Fibroblast of pulmonary artery (primary cell): ENCODE measurements around the gene MMP24OS.
"Not testable (repeated sequence)": the region's sequence is repeated elsewhere in the genome, so short reads cannot be mapped to it uniquely, and the experiment has no call there.

Experiments used
- DNase-seq: peaks from one replicate; pipeline ENCODE4 v3.0.0-alpha.2; 2010; ENCODE audit warnings: low read depth
- H3K4me3 ChIP-seq: replicated peaks from 2 replicates; pipeline ENCODE4 v1.5.1; 2011; ENCODE audit warnings: low read depth, mild to moderate bottlenecking, control low read depth, low read length, moderate library complexity
- CTCF ChIP-seq: IDR thresholded peaks from 2 replicates; pipeline ENCODE4 v1.5.1; 2011; ENCODE audit warnings: mild to moderate bottlenecking, control low read depth, low read length, inconsistent platforms; ENCODE audit errors: missing control alignments

The MMP24OS gene

GRCh38 chr20:35319871-35320197, 41.9 kb upstream of the MMP24OS start:
- no peak for TF ChIP-seq CTCF

GRCh38 chr20:35319192-35319870, 41.4 kb upstream of the MMP24OS start:
- no peak for DNase-seq
- no peak for TF ChIP-seq CTCF
- H3K4me3 ChIP-seq = no peak overlapping the region

More at GRCh38 chr20:35319871-35320197, 41.9 kb upstream of the MMP24OS start:
- no peak overlapping the region for H3K4me3 ChIP-seq
- peak; percentile 55 for DNase-seq

- DNase-seq = peak; percentile 71
- no peak for TF ChIP-seq CTCF
- H3K4me3 ChIP-seq = no peak overlapping the region
Observed at GRCh38 chr20:35318502-35319157, 40.7 kb upstream of the MMP24OS start.

- no peak for DNase-seq
- no peak overlapping the region for H3K4me3 ChIP-seq
- TF ChIP-seq CTCF = no peak
Observed at GRCh38 chr20:35317416-35318210, 39.7 kb upstream of the MMP24OS start.

GRCh38 chr20:35316086-35316485, 38.2 kb upstream of the MMP24OS start:
- no peak overlapping the region for H3K4me3 ChIP-seq
- TF ChIP-seq CTCF = no peak
- DNase-seq = no peak

GRCh38 chr20:35315632-35316020, 37.7 kb upstream of the MMP24OS start:
- not testable (repeated sequence) for DNase-seq, H3K4me3 ChIP-seq

- DNase-seq = no peak
- TF ChIP-seq CTCF = no peak
- no peak overlapping the region for H3K4me3 ChIP-seq
Observed at GRCh38 chr20:35314816-35315631, 37.1 kb upstream of the MMP24OS start.
